HepG2 (cell line): ENCODE measurements around the gene NFKBIA. TPM values are rescaled to one million over a fixed set of nuclear protein-coding genes. Genes with fewer than 3 reads are reported as not detected.

Experiments used
- ATAC-seq: fragments of 200-7000 bp; cut with Tn5 transposase; 3 replicates; pipeline ENCODE4 v1.9.1; 2020; ENCODE audit warnings: mild to moderate bottlenecking, moderate library complexity
- BruUV-seq: library from RNA; stranded (reverse); fragments of 400-500 nt; replicated peaks from 2 replicates; lab custom pipeline; 2021; lab: Mats Ljungman, UMichigan
- CTCF ChIA-PET: fragments of 300-600 bp; formaldehyde crosslinking; extraction: SDS; loops from one replicate; lab custom pipeline; 2021; ENCODE audit warnings: low total read pairs, inconsistent platforms, low intra/inter-chr PET ratio; lab: Yijun Ruan, JAX
- POLR2A ChIA-PET: fragments of 350-600 bp; sonication (Branson Sonifier 250); formaldehyde crosslinking; loops from one replicate; lab custom pipeline; 2020; ENCODE audit warnings: antibody characterized with exemption, inconsistent platforms; lab: Yijun Ruan, JAX
- DNase-seq: peaks from one replicate; pipeline ENCODE4 v3.0.0-alpha.2; 2015; ENCODE audit warnings: low spot score
- FAIRE-seq: peaks from 3 replicates; lab custom pipeline; 2011; peaks lifted over from hg19 to GRCh38; lab: Jason Lieb, UNC
- H2AFZ ChIP-seq: one replicate; pipeline ENCODE4 v1.6.1; 2011; ENCODE audit warnings: low read length, inconsistent platforms
- H3K27ac ChIP-seq: fragments of 300-600 bp; 3 replicates; pipeline ENCODE4 v1.8.0; 2011; ENCODE audit warnings: mixed run types, mild to moderate bottlenecking, mixed read lengths, low read length, inconsistent platforms; ENCODE audit not compliant: insufficient read depth; ENCODE audit errors: extremely low read length
- H3K27me3 ChIP-seq, 2 experiments: fragments of 200-600 bp in 1 of 2; 2 replicates in 1 of 2; 3 replicates in 1 of 2; pipeline versions ENCODE4 v1.6.0 to v1.8.0; 2011; ENCODE audit warnings: low read length in 2 of 2, mild to moderate bottlenecking in 2 of 2, moderate library complexity in 2 of 2, inconsistent platforms in 1 of 2; ENCODE audit not compliant: insufficient read depth in 2 of 2, control insufficient read depth in 1 of 2
- H3K36me3 ChIP-seq, 2 experiments: fragments of 200-600 bp in 1 of 2; replicated peaks in 1 of 2; 2 replicates in 1 of 2; 3 replicates in 1 of 2; pipeline versions ENCODE4 v1.5.1 to v1.8.0; 2011; ENCODE audit warnings: low read length in 2 of 2, inconsistent platforms in 1 of 2; ENCODE audit not compliant: insufficient read depth in 2 of 2, control insufficient read depth in 1 of 2
- H3K4me1 ChIP-seq: 2 replicates; pipeline ENCODE4 v1.5.1; 2012; ENCODE audit warnings: low read length, inconsistent platforms; ENCODE audit not compliant: insufficient read depth
- H3K4me2 ChIP-seq: 2 replicates; pipeline ENCODE4 v1.6.0; 2011; ENCODE audit warnings: low read depth, low read length, inconsistent platforms
- H3K4me3 ChIP-seq, 3 experiments: fragments of 200-600 bp in 1 of 3; sonication (generic), shearing (Covaris generic) in 1 of 3; replicated peaks in 1 of 3; 2 replicates each; pipeline ENCODE4 v1.5.1; 2011 to 2016; ENCODE audit warnings: low read length in 3 of 3, inconsistent platforms in 2 of 3, low read depth in 2 of 3, mild to moderate bottlenecking in 2 of 3, control low read depth in 1 of 3, mixed read lengths in 1 of 3; ENCODE audit not compliant: insufficient read depth in 1 of 3
- H3K79me2 ChIP-seq: one replicate; pipeline ENCODE4 v1.6.1; 2011; ENCODE audit warnings: low read length, inconsistent platforms; ENCODE audit not compliant: insufficient read depth
- H3K9ac ChIP-seq: 2 replicates; pipeline ENCODE4 v1.6.0; 2011; ENCODE audit warnings: mild to moderate bottlenecking, low read depth, low read length, inconsistent platforms; ENCODE audit not compliant: insufficient read depth
- H3K9me3 ChIP-seq: 2 replicates; pipeline ENCODE4 v1.5.1; 2012; ENCODE audit warnings: mild to moderate bottlenecking, low read length
- H4K20me1 ChIP-seq: 2 replicates; pipeline ENCODE4 v1.6.0; 2011; ENCODE audit warnings: inconsistent platforms, mild to moderate bottlenecking, low read length, moderate library complexity; ENCODE audit not compliant: insufficient read depth
- ATF4 ChIP-seq, 2 experiments: fragments of 450-650 bp in 1 of 2; sonication (generic) in 1 of 2; formaldehyde crosslinking; IDR thresholded peaks; 2 replicates each; pipeline versions ENCODE4 v1.5.0 to v1.8.0; 2020 to 2022; ENCODE audit warnings: mild to moderate bottlenecking in 1 of 2, missing genetic modification reagents in 1 of 2
- FOSL2 ChIP-seq: sonication (generic); formaldehyde crosslinking; IDR thresholded peaks from 2 replicates; pipeline ENCODE4 v1.4.0; 2020; ENCODE audit warnings: missing genetic modification reagents
- MED8 ChIP-seq: sonication (generic); formaldehyde crosslinking; IDR thresholded peaks from 2 replicates; pipeline ENCODE4 v1.8.1; 2023; ENCODE audit warnings: mild to moderate bottlenecking, missing genetic modification reagents; ENCODE audit not compliant: insufficient replicate concordance
- NCOA5 ChIP-seq: sonication (generic); formaldehyde crosslinking; IDR thresholded peaks from 2 replicates; pipeline ENCODE4 v1.4.0; 2020; ENCODE audit warnings: missing genetic modification reagents
- POLR2A ChIP-seq, 2 experiments: IDR thresholded peaks; 2 replicates each; pipeline ENCODE4 v1.6.1; 2011; ENCODE audit warnings: low read depth in 2 of 2, low read length in 2 of 2, mild to moderate bottlenecking in 1 of 2, moderate library complexity in 1 of 2; ENCODE audit not compliant: insufficient read depth in 1 of 2
- POLR2AphosphoS5 ChIP-seq: IDR thresholded peaks from 2 replicates; pipeline ENCODE4 v1.6.1; 2012; ENCODE audit warnings: low read depth, low read length
- TCF7L2 ChIP-seq: IDR thresholded peaks from 2 replicates; pipeline ENCODE4 v1.6.1; 2011; ENCODE audit warnings: mild to moderate bottlenecking, low read depth, low read length, moderate library complexity
- TMF1 ChIP-seq: sonication (generic); formaldehyde crosslinking; IDR thresholded peaks from 2 replicates; pipeline ENCODE4 v1.8.1; 2022; ENCODE audit warnings: low read depth, missing genetic modification reagents
- ZBTB44 ChIP-seq: sonication (generic); formaldehyde crosslinking; IDR thresholded peaks from 2 replicates; pipeline ENCODE4 v1.4.0; 2020; ENCODE audit warnings: missing genetic modification reagents
- ZBTB7A ChIP-seq: sonication (generic); formaldehyde crosslinking; IDR thresholded peaks from 2 replicates; pipeline ENCODE4 v1.8.0; 2022; ENCODE audit warnings: mild to moderate bottlenecking, missing genetic modification reagents
- ZFP41 ChIP-seq: sonication (generic); formaldehyde crosslinking; IDR thresholded peaks from 2 replicates; pipeline ENCODE4 v1.4.0; 2020; ENCODE audit warnings: mild to moderate bottlenecking, missing genetic modification reagents, borderline replicate concordance
- ZNF121 ChIP-seq: sonication (generic); formaldehyde crosslinking; IDR thresholded peaks from 2 replicates; pipeline ENCODE4 v1.5.0; 2020; ENCODE audit warnings: mild to moderate bottlenecking, missing genetic modification reagents
- ZNF362 ChIP-seq: sonication (generic); formaldehyde crosslinking; IDR thresholded peaks from 2 replicates; pipeline ENCODE4 v1.4.0; 2020; ENCODE audit warnings: missing genetic modification reagents, mild to moderate bottlenecking, borderline replicate concordance
- ZNF530 ChIP-seq: sonication (generic); formaldehyde crosslinking; IDR thresholded peaks from 2 replicates; pipeline ENCODE4 v1.5.0; 2020; ENCODE audit warnings: low read depth, mild to moderate bottlenecking, missing genetic modification reagents
- ZNF652 ChIP-seq: IDR thresholded peaks from 2 replicates; pipeline ENCODE4 v1.6.1; 2016; ENCODE audit warnings: low read depth, borderline replicate concordance
- ZNF713 ChIP-seq: sonication (generic); formaldehyde crosslinking; IDR thresholded peaks from 2 replicates; pipeline ENCODE4 v1.4.0; 2020; ENCODE audit warnings: mild to moderate bottlenecking, missing genetic modification reagents
- WGBS: methylation state at CpG from one replicate; pipeline ENCODE4 v1.1.6; 2017; ENCODE audit warnings: low lambda C conversion rate; 5-methylcytosine and 5-hydroxymethylcytosine counted together
- in situ Hi-C: cut with HindIII; loops from 2 replicates; pipeline ENCODE4 v1.10.0; 2017; ENCODE audit warnings: low pct_unique_long_range_greater_than_20kb; ENCODE audit not compliant: extremely low pct_ligation_motif_present
- intact Hi-C: fragments of 100-400 bp; cut with micrococcal nuclease; formaldehyde crosslinking; loops from one replicate; pipeline ENCODE4 v1.10.0; 2022; ENCODE audit not compliant: unreplicated experiment
- polyA plus RNA-seq, 8 experiments: library from polyadenylated mRNA; depleted of rRNA in 3 of 8; stranded (reverse) in 7 of 8; unstranded in 1 of 8; fragments of >200 nt; fragmentation: Illumina TruSeq in 4 of 8; extraction: Trizol in 4 of 8; gene quantifications; 2 replicates each; pipeline versions ENCODE4 v1.2.1 to v1.2.3, GENCODE V29; 2011 to 2016; ENCODE audit warnings: low read depth in 4 of 8, missing spikeins in 1 of 8, mixed read lengths in 1 of 8; ENCODE audit not compliant: insufficient read depth in 1 of 8
- total RNA-seq, 5 experiments: library from RNA; depleted of rRNA; stranded (reverse); fragments of >200 nt; fragmentation: Illumina TruSeq; extraction: Trizol; gene quantifications; 2 replicates each; pipeline ENCODE4 v1.2.3, GENCODE V29; 2016; ENCODE audit warnings: low read depth in 1 of 5
- TF ChIP-seq, protein P1 (sequence below): sonication (generic); formaldehyde crosslinking; IDR thresholded peaks from 2 replicates; pipeline ENCODE4 v1.5.0; 2020; ENCODE audit warnings: mild to moderate bottlenecking, missing genetic modification reagents

The NFKBIA gene
- total and polyA plus RNA-seq, 2 of the 13 experiments (the other 11 are each of a cell fraction or from before 2014, with no cell fraction given), result 197 to 319 TPM

DNA sequence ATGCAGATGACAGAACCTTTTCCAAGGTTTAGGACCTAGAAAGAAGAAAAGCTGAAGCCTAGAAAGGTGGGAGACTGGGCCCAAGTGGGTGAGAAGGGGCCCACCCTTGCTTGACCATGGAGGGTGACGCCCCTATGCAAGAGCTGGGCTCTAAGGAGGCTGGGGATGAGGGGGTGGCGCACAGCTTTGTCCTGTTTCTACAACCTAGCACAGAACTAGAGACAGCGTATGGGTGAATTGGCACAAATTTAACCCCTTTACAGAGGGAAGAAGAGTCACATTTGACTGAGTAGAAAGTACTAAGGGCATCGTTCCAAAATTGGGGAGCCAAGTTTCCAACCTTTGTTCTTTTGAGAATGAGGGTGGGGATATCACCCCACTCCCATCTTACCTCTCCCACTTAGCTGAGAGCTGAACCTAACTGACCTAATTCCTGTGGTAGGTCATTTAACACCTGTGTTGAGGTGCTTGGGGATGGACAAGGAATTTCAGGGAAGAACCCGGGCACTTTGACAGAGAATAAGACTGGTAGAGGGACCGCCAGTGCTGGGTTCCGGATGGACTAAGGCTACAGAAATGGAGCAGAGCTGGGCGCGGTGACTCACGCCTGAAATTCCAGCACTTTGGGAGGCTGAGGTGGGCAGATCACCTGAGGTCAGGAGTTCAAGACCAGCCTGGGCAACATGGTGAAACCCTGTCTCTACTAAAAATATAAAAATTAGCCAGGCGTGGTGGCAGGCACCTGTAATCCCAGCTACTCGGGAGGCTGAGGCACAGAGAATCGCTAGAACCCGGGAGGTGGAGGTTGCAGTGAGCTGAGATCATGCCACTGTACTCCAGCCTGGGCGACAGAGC, 5.2 kb downstream of the NFKBIA start:
- Histone ChIP-seq H4K20me1 (peaks cover 27% of the 10 kb centered on the region), H3K36me3 (peaks cover 20 to 31% of the 10 kb centered on the region in 2 experiments), H3K4me1 (peaks cover 78% of the 10 kb centered on the region), H3K27me3 (no peaks in the 10 kb centered on the region; a peak in 1 of 5 replicates), H3K4me3 (no peak overlapping the region), H2AFZ (no peak overlapping the region), H3K27ac (no peak overlapping the region), H3K79me2 (peaks cover 23% of the 10 kb centered on the region), H3K9ac (no peak overlapping the region), H3K4me2 (no peak overlapping the region), H3K9me3 (no peaks in the 10 kb centered on the region)
- peak; percentile 4 for ATAC-seq
- DNase-seq, result no peak
- intact Hi-C loops, result no loop called here
- CTCF ChIA-PET, result no interaction called here
- no TSS peak for BruUV-seq
- no peak for FAIRE-seq
- POLR2A ChIA-PET, result interaction anchor here (0.6 to 11.4 kb wide), 16 partner anchors 10 to 353 kb away, joined by 3 to 473 read pairs (median 5); partner anchors contain the start of genes FAM177A1, PPP2R3C and PSMA6
- 91% methylated on average over 15 of the region's 15 CpGs for WGBS
- in situ Hi-C loops, result no loop called here
- TF ChIP-seq, protein P1, sequence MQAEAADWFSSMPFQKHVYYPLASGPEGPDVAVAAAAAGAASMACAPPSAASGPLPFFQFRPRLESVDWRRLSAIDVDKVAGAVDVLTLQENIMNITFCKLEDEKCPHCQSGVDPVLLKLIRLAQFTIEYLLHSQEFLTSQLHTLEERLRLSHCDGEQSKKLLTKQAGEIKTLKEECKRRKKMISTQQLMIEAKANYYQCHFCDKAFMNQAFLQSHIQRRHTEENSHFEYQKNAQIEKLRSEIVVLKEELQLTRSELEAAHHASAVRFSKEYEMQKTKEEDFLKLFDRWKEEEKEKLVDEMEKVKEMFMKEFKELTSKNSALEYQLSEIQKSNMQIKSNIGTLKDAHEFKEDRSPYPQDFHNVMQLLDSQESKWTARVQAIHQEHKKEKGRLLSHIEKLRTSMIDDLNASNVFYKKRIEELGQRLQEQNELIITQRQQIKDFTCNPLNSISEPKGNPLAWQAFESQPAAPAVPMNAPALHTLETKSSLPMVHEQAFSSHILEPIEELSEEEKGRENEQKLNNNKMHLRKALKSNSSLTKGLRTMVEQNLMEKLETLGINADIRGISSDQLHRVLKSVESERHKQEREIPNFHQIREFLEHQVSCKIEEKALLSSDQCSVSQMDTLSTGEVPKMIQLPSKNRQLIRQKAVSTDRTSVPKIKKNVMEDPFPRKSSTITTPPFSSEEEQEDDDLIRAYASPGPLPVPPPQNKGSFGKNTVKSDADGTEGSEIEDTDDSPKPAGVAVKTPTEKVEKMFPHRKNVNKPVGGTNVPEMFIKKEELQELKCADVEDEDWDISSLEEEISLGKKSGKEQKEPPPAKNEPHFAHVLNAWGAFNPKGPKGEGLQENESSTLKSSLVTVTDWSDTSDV (CRISPR knock-in tag), result 0 out of 2 replicates have a peak, but pooled peaks have one; percentile 66
- TF ChIP-seq ZNF362 (no peak), FOSL2 (CRISPR knock-in tag) (no peak), TMF1 (CRISPR knock-in tag) (0 out of 2 replicates have a peak, but pooled peaks have one; percentile 4), POLR2A (IDR thresholded peaks at IDR 0.05; ENCODE audit: insufficient read depth in 1 of 2, low read depth in 2 of 2, low read length in 2 of 2) (peak in 1 of 2 experiments; percentile 60; a peak in 2 of 4 replicates), ZFP41 (CRISPR knock-in tag) (0 out of 2 replicates have a peak, but pooled peaks have one; percentile 25), ZNF530 (CRISPR knock-in tag) (no peak), ZNF121 (CRISPR knock-in tag) (no peak), ZNF652 (CRISPR knock-in tag) (0 out of 2 replicates have a peak, but pooled peaks have one; percentile 25), ZBTB44 (no peak), ZNF713 (CRISPR knock-in tag) (no peak), MED8 (no peak), ZBTB7A (CRISPR knock-in tag) (0 out of 2 replicates have a peak, but pooled peaks have one; percentile 29), NCOA5 (CRISPR knock-in tag) (no peak), TCF7L2 (no peak), ATF4 (CRISPR knock-in tag; IDR thresholded peaks at IDR 0.05) (peak in 1 of 2 experiments; percentile 6; a peak in 1 of 4 replicates), POLR2AphosphoS5 (0 out of 2 replicates have a peak, but pooled peaks have one; percentile 28)
